Measurements from ENCODE around the gene DIPK2A. TPM values are rescaled to one million over a fixed set of nuclear protein-coding genes. Genes with fewer than 3 reads are reported as not detected.
A peak's percentile ranks its signal among the peaks of the same experiment; 100 is the strongest.

DIPK2A gene, protein sequence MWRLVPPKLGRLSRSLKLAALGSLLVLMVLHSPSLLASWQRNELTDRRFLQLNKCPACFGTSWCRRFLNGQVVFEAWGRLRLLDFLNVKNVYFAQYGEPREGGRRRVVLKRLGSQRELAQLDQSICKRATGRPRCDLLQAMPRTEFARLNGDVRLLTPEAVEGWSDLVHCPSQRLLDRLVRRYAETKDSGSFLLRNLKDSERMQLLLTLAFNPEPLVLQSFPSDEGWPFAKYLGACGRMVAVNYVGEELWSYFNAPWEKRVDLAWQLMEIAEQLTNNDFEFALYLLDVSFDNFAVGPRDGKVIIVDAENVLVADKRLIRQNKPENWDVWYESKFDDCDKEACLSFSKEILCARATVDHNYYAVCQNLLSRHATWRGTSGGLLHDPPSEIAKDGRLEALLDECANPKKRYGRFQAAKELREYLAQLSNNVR
- 50.0 TPM for polyA plus RNA-seq
- long read RNA-seq, donor 1, full-length matches to known transcripts = 10 of 10 reads
- long read RNA-seq, donor 1, partial matches to known transcripts = 0 of 10 reads
- long read RNA-seq, donor 1, other reads (novel, unspliced or antisense) = 0 of 10 reads
- long read RNA-seq, donor 2, full-length matches to known transcripts = 12 of 12 reads
- long read RNA-seq, donor 2, partial matches to known transcripts = 0 of 12 reads
- long read RNA-seq, donor 2, other reads (novel, unspliced or antisense) = 0 of 12 reads
- long read RNA-seq, donor 3 = 0 reads
- long read RNA-seq, donor 4, full-length matches to known transcripts = 1 of 1 reads
- long read RNA-seq, donor 4, partial matches to known transcripts = 0 of 1 reads
- long read RNA-seq, donor 4, other reads (novel, unspliced or antisense) = 0 of 1 reads
- long read RNA-seq, donor 5, full-length matches to known transcripts = 6 of 6 reads
- long read RNA-seq, donor 5, partial matches to known transcripts = 0 of 6 reads
- long read RNA-seq, donor 5, other reads (novel, unspliced or antisense) = 0 of 6 reads
- long read RNA-seq, donor 6, full-length matches to known transcripts = 33 of 33 reads
- long read RNA-seq, donor 6, partial matches to known transcripts = 0 of 33 reads
- long read RNA-seq, donor 6, other reads (novel, unspliced or antisense) = 0 of 33 reads
- long read RNA-seq, donor 7, full-length matches to known transcripts = 4 of 4 reads
- long read RNA-seq, donor 7, partial matches to known transcripts = 0 of 4 reads
- long read RNA-seq, donor 7, other reads (novel, unspliced or antisense) = 0 of 4 reads
- long read RNA-seq, donor 8, full-length matches to known transcripts = 24 of 24 reads
- long read RNA-seq, donor 8, partial matches to known transcripts = 0 of 24 reads
- long read RNA-seq, donor 8, other reads (novel, unspliced or antisense) = 0 of 24 reads
- long read RNA-seq, donor 9, full-length matches to known transcripts = 9 of 9 reads
- long read RNA-seq, donor 9, partial matches to known transcripts = 0 of 9 reads
- long read RNA-seq, donor 9, other reads (novel, unspliced or antisense) = 0 of 9 reads
- long read RNA-seq, donor 10, full-length matches to known transcripts = 29 of 29 reads
- long read RNA-seq, donor 10, partial matches to known transcripts = 0 of 29 reads
- long read RNA-seq, donor 10, other reads (novel, unspliced or antisense) = 0 of 29 reads
- long read RNA-seq, donor 11, full-length matches to known transcripts = 9 of 9 reads
- long read RNA-seq, donor 11, partial matches to known transcripts = 0 of 9 reads
- long read RNA-seq, donor 11, other reads (novel, unspliced or antisense) = 0 of 9 reads

DNA sequence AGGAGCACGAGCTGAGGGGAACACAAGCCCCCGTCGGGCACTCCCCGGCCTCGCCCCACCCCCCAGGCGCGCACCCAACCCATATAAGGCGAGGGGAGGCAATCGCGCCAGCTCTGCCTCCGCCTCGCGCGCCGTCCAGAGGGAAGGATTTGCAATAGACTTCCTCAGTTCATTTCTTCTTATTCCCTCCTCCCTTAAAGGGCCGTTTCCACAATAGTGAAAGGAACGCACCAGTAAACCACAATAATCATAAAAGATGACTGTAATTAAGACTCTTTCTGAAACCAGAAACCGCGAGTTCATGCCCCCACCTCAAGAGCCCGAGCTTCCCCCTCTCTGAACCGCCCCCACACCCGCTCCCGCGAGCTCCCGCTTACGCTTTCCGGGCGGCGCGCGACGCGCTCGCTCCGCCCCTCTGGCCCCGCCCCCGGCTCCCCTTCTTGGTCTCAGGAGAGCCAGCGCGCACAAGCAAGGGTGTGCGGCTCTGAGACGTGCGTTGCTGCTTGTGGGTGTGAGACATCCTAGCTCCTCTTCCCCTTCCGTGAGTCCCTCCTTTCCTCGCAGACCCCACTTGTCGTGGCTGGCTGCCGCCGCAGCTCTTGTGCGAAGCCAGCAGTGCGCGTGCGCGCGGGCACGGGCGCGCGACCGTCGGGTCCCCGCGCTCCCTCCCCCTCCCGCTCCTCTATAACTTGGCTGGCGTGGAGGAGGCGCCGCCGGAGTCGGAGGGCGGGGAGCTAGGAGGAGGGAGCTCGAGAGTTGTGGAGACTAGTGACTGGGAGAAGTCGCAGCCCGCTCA lies at the start of gene DIPK2A:
Gene DIPK2A (plus strand): TSS at position 465 of the 796 bp plus-strand sequence. CDS start 510 bp downstream, outside the sequence.
- peak within 1 kb of the TSS; percentile 96 for H3K4me3 ChIP-seq (ENCODE audit: low read length)
- WGBS (ENCODE audit: insufficient coverage, low lambda C conversion rate) = no CpG with 5 or more reads among the region's 71 CpGs
- H3K27me3 ChIP-seq (ENCODE audit: control insufficient read depth, insufficient read depth, low read length) = no peaks in the 10 kb centered on the region
- DNase-seq = peak; percentile 97 to 98
- peak within 1 kb of the TSS; percentile 98 for H3K27ac ChIP-seq (ENCODE audit: low read length)
- no peaks in the 10 kb centered on the region for H3K36me3 ChIP-seq (ENCODE audit: control insufficient read depth, insufficient read depth, low read length)
- no peaks in the 10 kb centered on the region for H3K4me1 ChIP-seq (ENCODE audit: control insufficient read depth, insufficient read depth, low read length)
- H3K9me3 ChIP-seq (ENCODE audit: control insufficient read depth, low read depth, low read length) = no peaks in the 10 kb centered on the region

DNA sequence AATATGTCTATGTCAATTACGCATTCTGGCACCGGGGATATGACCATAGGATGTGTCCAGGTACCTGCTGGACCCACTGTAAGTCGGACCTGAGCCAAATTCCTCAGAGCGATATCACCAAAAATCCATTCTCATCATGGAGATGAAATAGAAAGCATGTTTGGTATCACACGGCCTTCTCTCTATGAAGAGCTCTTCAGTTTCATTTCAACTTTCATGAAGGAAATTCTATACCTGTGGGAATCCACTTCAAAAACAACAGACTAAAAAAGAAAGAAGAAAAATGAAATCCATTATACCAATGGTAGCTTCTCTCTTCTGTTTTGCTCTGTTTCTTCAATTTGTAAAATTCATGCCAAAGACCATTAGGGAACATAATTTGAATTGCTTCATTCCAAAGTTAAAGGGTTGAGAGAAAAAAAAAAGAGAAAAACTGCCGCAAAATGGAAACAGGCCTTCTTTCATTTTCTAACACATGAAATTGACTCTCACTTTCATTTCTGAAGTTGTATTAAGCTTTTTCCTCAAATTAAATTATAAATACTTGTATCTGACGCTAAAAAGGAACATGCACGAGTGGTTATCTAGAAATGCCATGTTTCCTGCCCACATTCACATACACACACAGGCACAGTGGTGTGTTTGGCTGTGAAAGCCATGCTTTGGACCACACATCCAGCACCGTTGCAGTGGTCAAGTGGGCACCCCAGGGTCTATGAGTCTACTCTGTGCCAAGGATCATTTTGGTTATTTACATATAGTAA lies 46.9 kb upstream of the DIPK2A start:
- H3K9me3 ChIP-seq (ENCODE audit: control insufficient read depth, low read depth, low read length) = no peaks in the 10 kb centered on the region
- 100% methylated on average over 4 of the region's 9 CpGs for WGBS (ENCODE audit: insufficient coverage, low lambda C conversion rate)
- H3K4me1 ChIP-seq (ENCODE audit: control insufficient read depth, insufficient read depth, low read length) = no peaks in the 10 kb centered on the region
- DNase-seq = no peak
- H3K27me3 ChIP-seq (ENCODE audit: control insufficient read depth, insufficient read depth, low read length) = no peaks in the 10 kb centered on the region
- no peak overlapping the region for H3K27ac ChIP-seq (ENCODE audit: low read length)
- no peaks in the 10 kb centered on the region for H3K36me3 ChIP-seq (ENCODE audit: control insufficient read depth, insufficient read depth, low read length)
- H3K4me3 ChIP-seq (ENCODE audit: low read length) = no peak overlapping the region

DNA sequence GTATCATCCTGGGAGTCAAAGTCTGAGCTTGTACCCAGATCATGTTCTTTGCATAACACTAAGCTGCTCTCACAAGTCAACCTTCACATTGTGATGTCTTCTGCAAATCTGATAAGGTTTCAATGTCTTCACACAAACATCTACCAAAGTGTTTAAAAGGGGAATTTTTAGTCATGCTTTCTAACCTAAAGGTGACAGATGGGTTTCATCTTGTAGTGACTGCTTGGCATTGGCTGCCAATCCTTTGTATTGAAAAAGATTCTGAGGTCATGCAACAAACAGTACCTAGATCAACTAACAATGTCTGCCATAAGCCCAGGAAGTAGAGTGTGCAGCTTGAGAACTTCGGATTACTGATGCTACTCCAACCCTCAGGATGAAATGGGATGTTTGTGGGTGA lies 43.6 kb upstream of the DIPK2A start:
- H3K9me3 ChIP-seq (ENCODE audit: control insufficient read depth, low read depth, low read length) = no peaks in the 10 kb centered on the region
- no peaks in the 10 kb centered on the region for H3K27me3 ChIP-seq (ENCODE audit: control insufficient read depth, insufficient read depth, low read length)
- no peaks in the 10 kb centered on the region for H3K4me1 ChIP-seq (ENCODE audit: control insufficient read depth, insufficient read depth, low read length)
- H3K4me3 ChIP-seq (ENCODE audit: low read length) = no peak overlapping the region
- DNase-seq = no peak
- H3K36me3 ChIP-seq (ENCODE audit: control insufficient read depth, insufficient read depth, low read length) = no peaks in the 10 kb centered on the region
- WGBS (ENCODE audit: insufficient coverage, low lambda C conversion rate) = 100% methylated on average over 1 of the region's 1 CpG
- H3K27ac ChIP-seq (ENCODE audit: low read length) = no peak overlapping the region

DNA sequence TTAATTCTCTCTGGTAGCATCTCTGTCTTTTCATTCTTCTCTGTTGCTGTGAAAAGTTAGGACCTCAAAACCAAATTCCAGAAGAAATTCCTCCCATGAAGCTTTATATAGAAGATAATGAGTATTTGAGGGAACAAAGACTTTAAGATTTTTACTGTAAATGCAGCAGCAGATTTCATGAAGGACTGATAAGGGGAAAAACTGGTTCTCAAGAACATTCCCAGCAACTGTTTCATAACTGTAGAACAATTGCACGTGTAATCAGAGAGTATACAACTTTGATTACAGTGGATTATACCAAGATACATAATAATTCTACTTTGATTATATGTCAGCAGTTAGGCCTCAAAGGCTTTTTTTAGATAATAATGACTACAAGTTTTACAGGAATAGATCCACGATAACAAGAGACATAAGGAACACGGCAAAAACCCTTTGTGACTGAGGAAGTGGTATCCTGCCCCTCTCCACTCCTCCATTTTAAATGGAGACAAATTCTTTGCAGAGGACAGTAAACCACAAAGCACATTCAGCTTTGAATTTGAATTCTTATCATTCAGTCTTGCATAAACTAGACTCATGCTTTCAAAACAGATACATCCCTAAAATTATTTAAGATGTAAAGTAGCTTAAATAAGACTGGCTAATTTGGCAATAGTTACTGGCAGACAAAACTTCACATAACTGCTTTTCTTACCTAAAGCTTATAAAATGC lies 42.9 kb upstream of the DIPK2A start:
- no peak overlapping the region for H3K27ac ChIP-seq (ENCODE audit: low read length)
- H3K4me3 ChIP-seq (ENCODE audit: low read length) = no peak overlapping the region
- WGBS (ENCODE audit: insufficient coverage, low lambda C conversion rate) = 80% methylated on average over 1 of the region's 3 CpGs
- H3K27me3 ChIP-seq (ENCODE audit: control insufficient read depth, insufficient read depth, low read length) = no peaks in the 10 kb centered on the region
- H3K36me3 ChIP-seq (ENCODE audit: control insufficient read depth, insufficient read depth, low read length) = no peaks in the 10 kb centered on the region
- no peak for DNase-seq
- H3K4me1 ChIP-seq (ENCODE audit: control insufficient read depth, insufficient read depth, low read length) = no peaks in the 10 kb centered on the region
- no peaks in the 10 kb centered on the region for H3K9me3 ChIP-seq (ENCODE audit: control insufficient read depth, low read depth, low read length)

DNA sequence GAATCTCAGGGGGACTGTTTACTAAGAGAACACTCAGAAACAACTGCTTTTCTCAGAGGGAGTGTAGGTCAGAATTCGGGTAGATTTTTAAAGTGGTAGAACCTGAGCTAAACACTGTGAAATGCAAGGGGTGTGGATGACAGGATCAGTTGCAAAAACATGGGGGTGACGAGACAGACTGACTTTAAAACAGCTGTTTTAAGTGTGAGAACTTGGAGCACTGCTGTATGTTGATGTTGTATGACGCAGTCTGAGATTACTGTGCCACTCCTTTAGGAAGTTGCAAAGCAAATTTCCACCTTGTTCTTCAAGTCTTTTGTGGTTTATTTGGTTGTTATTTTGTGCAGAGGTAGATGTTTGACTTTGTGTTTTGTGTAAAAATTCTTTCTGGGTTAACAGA lies 36.8 kb upstream of the DIPK2A start:
- H3K9me3 ChIP-seq (ENCODE audit: control insufficient read depth, low read depth, low read length) = no peaks in the 10 kb centered on the region
- 50% methylated on average over 1 of the region's 3 CpGs for WGBS (ENCODE audit: insufficient coverage, low lambda C conversion rate)
- H3K27ac ChIP-seq (ENCODE audit: low read length) = no peak overlapping the region
- H3K4me1 ChIP-seq (ENCODE audit: control insufficient read depth, insufficient read depth, low read length) = no peaks in the 10 kb centered on the region
- no peaks in the 10 kb centered on the region for H3K27me3 ChIP-seq (ENCODE audit: control insufficient read depth, insufficient read depth, low read length)
- no peaks in the 10 kb centered on the region for H3K36me3 ChIP-seq (ENCODE audit: control insufficient read depth, insufficient read depth, low read length)
- no peak overlapping the region for H3K4me3 ChIP-seq (ENCODE audit: low read length)
- DNase-seq = no peak

DNA sequence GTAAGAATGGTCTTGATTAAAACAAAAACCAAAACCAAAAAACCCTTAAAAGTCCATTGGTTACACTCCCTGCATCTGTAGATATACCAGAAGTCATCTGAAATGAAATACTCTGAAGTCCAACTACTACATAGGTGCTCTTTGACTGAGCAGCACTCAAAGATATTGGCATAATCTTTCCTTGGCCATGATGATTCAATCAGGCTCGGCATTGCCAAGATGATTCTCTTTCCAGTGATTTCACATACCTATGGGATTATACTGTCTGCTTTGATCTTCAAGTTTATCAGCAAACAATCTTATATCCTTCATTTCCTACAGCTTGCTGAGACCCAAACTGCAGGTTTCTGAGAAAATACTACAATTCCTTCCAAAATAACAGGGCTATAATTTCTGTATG lies 35.9 kb upstream of the DIPK2A start:
- H3K4me1 ChIP-seq (ENCODE audit: control insufficient read depth, insufficient read depth, low read length) = no peaks in the 10 kb centered on the region
- H3K27ac ChIP-seq (ENCODE audit: low read length) = no peak overlapping the region
- WGBS (ENCODE audit: insufficient coverage, low lambda C conversion rate) = no CpG with 5 or more reads among the region's 1 CpG

DNA sequence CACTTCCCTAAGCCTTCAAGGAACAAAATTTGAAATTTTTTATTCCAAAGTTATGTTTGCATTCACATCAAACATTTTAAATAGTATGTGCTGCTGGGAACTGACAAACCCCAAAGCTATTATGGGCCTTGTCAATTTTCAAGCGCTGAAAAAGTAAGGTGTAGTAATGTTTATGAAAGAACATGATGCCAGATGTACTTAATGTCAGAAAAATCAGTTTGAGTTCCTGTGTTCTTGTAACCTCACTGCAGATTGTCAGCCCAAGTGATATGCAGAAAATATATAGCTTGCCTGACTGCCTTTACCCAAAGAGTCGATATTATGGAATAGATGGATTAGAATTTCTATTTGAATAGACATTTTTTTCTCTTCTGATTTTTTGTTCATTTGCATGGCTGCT lies 20.8 kb upstream of the DIPK2A start:
- Histone ChIP-seq H3K36me3 (ENCODE audit: control insufficient read depth, insufficient read depth, low read length) (no peaks in the 10 kb centered on the region), H3K27ac (ENCODE audit: low read length) (no peak overlapping the region), H3K27me3 (ENCODE audit: control insufficient read depth, insufficient read depth, low read length) (peaks cover 2% of the 10 kb centered on the region), H3K9me3 (ENCODE audit: control insufficient read depth, low read depth, low read length) (no peaks in the 10 kb centered on the region), H3K4me1 (ENCODE audit: control insufficient read depth, insufficient read depth, low read length) (no peaks in the 10 kb centered on the region), H3K4me3 (ENCODE audit: low read length) (no peak overlapping the region)
- 100% methylated on average over 1 of the region's 2 CpGs for WGBS (ENCODE audit: insufficient coverage, low lambda C conversion rate)
- no peak for DNase-seq

More for the DNA sequence above, 35.9 kb upstream of the DIPK2A start:
- H3K9me3 ChIP-seq (ENCODE audit: control insufficient read depth, low read depth, low read length) = no peaks in the 10 kb centered on the region
- H3K27me3 ChIP-seq (ENCODE audit: control insufficient read depth, insufficient read depth, low read length) = no peaks in the 10 kb centered on the region
- H3K36me3 ChIP-seq (ENCODE audit: control insufficient read depth, insufficient read depth, low read length) = no peaks in the 10 kb centered on the region
- H3K4me3 ChIP-seq (ENCODE audit: low read length) = no peak overlapping the region
- no peak for DNase-seq

DNA sequence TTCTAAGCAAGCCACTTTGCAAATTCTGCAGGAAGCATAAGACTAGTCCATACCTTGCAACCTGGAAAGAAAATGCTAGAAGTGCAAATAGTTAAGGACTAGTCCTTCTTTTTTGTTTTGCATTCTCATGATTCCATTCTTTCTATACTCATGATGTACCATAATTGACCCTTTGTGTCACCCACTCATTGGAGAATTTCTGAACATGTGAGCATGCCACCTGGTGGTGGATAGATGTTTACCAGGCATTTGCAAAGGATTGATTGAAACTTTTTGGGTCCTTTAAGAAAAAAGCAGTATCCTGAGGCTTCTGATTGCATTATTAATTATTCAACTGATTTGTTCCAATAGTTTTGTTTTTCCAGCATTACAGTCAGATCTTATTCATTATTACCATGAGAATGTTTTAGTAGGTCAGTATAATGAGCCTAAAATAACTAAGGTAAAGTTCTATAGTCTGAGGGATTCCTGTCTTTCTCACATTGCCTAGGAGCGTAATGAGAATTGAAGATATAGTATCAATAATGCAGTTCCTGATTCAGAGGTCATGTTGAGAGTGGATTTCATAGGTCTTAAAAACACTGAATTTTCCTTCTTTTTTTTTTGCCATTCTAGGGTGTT lies 20.2 kb upstream of the DIPK2A start:
- Histone ChIP-seq H3K9me3 (ENCODE audit: control insufficient read depth, low read depth, low read length) (no peaks in the 10 kb centered on the region), H3K27ac (ENCODE audit: low read length) (no peak overlapping the region), H3K4me1 (ENCODE audit: control insufficient read depth, insufficient read depth, low read length) (no peaks in the 10 kb centered on the region), H3K27me3 (ENCODE audit: control insufficient read depth, insufficient read depth, low read length) (peaks cover 2% of the 10 kb centered on the region), H3K36me3 (ENCODE audit: control insufficient read depth, insufficient read depth, low read length) (no peaks in the 10 kb centered on the region), H3K4me3 (ENCODE audit: low read length) (no peak overlapping the region)
- DNase-seq = peak; percentile 5
- WGBS (ENCODE audit: insufficient coverage, low lambda C conversion rate) = no CpG with 5 or more reads among the region's 1 CpG
